HG02759 (cell line): ENCODE results near the gene FAF2.
"Not testable (repeated sequence)": the region's sequence is repeated elsewhere in the genome, so short reads cannot be mapped to it uniquely, and the experiment has no call there.

ENCODE experiments used
- ATAC-seq: cut with Tn5 transposase; IDR thresholded peaks from one replicate; pipeline ENCODE4 v1.9.1; 2021; ENCODE audit warnings: mild to moderate bottlenecking, moderate library complexity; ENCODE audit not compliant: unreplicated experiment

The FAF2 gene, protein sequence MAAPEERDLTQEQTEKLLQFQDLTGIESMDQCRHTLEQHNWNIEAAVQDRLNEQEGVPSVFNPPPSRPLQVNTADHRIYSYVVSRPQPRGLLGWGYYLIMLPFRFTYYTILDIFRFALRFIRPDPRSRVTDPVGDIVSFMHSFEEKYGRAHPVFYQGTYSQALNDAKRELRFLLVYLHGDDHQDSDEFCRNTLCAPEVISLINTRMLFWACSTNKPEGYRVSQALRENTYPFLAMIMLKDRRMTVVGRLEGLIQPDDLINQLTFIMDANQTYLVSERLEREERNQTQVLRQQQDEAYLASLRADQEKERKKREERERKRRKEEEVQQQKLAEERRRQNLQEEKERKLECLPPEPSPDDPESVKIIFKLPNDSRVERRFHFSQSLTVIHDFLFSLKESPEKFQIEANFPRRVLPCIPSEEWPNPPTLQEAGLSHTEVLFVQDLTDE

DNA sequence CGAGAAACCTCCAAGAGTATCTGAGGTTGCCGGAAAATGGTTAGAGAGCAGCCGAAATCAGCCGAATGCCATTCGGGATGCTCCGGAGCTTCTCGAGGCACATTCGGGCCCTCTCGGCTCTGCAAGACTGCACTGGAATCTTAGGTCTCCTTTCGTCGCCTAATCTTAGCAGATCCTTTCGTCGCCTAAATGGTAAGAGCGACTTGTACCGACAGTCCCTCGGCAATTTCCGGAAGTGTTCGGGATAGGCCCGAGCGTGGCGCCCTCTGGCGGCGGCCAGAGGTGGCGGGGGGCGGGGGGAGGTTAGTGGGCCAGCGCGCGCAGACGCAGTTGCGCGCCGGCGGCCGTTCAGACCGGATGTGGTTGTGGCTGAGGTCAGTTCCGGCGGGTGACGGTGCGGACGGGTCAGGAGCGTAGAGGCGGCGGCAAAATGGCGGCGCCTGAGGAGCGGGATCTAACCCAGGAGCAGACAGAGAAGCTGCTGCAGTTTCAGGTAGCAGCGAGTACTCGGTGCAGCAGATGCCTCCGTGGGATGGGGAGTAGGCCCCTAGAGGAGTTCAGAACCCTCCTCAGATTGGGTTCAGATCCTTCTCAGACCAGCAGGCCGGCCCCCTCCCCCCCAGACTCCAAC is at the start of gene FAF2:
FAF2 (plus strand) TSS at position 408 of the 631 bp plus-strand sequence; CDS start at position 431, 23 bp downstream.
- ATAC-seq, result peak; percentile 96

DNA sequence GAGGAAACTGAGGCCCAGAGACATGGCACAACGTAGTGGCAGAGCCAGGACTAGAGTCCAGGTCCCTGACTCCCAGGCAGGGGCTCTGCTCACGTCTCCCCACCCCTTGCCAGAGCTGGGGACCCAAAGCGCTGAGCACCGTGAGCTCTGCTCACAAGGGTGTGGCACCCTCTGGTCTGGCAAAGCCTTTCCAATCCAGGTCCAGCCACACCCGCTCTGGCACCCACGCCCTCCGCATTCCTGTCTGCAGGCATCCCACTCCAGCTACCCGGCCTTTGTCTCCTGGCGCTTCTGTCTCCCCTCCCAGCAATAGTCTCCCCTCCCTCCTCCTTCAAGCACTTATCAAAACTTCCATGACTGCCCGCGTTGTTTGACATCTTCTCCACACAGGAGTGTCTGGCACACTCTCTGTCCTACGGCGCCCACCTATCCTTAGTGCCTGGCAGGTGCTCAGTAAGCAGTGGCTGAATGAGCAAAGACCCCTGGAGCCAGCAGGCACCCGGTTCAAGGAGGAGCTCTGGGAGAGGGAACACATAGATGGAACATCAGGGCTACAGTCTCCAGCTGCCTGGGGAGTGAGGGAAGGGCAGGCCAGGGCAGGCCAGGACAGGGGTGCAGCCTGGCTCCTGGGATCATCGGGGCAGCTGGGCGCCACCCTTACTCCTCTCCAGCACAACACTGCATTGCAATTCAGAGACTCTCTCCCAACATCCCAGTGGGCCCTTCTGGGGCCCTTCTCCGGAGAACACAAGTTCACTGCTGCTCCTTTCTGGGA is 47.6 kb upstream of the FAF2 start:
- ATAC-seq, result no peak

DNA sequence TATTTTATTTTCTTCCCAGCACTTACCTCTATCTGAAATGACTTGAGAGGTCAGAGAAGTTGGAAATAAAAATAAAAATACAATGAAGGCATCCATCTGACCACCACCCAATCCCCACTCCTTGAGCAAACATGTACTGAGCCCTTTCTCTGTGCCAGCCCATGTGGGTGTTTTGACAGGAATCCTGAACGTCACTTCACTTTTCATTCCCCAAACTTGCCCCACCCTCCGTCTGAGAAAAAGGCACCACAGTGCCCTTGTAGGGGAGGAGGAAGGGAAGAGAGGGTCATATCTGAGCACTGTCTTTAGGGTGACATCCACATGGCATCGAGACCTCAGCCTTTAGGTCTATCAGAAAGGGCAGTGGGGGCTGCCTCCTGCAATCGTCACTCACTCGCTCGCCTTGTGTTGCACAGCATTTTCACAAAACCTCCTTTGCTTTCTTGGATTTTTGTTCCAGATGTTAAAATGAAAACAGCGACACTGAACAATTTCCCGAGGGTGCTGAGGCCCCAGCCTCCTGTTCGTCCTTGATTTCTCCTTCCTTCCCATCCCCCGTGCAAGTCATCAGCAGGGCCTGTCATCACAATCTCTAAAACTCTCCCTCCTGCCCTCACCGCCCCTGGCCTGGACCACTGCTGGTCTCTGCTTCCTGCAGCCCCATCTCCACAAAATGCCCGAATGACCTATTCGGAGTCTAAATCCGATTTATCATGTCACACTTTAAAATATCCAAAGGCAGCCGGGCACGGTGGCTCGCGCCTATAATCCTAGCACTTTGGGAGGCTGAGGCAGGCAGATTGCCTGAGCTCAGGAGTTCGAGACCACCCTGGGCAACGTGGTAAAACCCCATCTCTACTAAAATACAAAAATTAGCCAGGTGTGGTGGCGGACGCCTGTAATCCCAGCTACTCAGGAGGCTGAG is 46.6 kb upstream of the FAF2 start:
- ATAC-seq, result no peak

DNA sequence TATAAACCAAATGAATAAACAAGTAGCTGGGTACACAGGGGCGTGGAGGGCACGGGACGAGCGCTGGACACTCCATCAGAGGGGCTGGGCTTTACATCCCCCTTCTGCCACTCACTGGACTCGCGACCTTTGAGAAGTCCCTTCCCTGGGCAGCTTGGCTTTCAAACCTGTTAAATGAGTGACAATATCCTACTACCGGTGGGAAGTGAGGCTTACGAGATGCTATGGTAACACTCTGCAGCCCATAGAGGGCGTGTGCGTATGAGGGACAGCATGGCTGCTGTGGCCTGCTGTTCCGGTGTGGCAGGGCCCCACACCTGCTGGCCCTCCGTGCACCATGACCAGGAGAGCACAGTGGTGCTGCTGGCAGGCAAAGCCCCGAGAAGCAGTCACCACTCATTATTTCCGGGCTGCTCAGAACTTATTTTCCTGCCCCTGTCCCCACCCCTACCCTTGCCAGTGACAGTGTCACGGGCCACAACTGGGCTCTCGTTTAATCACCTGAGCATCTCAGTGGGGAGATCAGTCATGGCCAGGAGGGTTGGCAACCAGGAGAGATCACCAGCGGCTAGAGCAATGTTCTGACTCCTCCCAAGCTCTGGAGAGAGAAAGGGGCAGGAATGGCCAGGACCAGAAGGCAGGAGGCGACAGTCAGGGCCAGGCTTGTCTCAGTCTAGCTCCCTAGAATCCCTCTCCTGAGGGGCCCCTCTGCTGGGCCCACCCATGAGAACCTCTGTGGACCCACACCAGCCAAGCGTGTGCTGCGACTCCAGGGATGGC is 42.3 kb upstream of the FAF2 start:
- no peak for ATAC-seq

DNA sequence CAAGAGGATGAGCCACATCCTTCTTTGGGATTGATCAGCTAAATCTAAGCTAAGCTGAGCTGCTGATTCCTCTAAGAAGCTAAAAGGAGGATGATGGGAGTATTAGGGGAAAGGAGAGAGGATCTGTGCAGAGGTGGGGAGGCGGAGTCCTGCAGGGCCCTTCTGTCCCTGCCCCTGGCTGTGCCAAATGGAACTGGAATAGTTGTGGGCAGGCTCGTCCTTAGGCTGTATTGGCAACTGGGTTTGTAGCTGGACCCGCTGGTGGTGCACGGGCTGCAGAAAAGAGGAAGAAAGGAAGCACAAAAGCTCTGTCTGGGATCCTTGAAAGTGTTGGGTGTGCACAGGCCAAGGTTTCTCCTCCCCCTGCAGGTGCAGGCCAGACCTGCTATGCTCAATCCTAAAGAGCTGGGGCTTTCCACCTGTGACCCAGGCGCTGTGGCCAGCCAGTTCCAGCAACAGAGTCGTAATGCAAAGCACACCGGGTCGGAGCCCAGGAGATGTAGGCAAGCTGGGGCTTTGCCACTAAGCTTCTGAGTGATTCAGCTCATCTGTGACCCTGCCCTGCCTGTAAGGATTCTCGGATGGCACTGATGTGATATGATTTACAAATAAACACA is 41.6 kb upstream of the FAF2 start:
- ATAC-seq, result no peak

DNA sequence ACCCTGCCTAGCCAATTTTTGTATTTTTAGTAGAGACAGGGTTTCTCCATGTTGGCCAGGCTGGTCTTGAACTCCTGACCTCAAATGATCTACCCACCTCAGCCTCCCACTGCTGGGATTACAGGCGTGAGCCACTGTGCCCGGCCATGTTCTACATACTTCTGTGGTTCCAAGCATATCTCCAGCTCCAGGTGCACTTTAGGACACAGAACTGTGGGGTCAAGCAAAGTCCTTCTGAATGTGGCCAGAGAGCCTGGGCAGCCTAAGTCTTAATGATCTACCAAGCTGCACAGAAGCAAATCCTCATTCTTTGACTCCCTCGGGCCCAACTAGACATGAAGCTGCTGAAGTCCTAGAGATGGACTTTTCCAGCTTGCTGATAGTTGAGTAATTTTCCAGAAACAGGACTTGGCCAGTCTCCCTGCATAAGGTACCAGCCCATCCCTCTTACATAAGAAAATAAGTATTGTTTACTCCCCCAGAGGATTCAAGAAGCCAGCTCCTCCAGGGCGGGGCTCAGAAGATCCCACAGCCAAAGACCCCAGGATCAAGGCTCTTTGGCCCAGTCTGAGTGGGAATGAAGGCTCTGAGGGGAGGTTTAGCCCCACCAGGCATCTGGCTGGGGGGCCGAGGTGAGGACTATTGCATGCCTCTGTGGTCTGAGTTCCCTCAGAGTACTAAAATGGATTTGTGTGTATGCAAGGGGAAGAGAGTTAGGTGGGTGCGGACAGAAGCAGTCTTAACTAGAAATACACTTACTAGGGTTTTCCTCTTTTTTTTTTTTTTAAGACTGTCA is 40.5 kb upstream of the FAF2 start:
- ATAC-seq, result no peak

DNA sequence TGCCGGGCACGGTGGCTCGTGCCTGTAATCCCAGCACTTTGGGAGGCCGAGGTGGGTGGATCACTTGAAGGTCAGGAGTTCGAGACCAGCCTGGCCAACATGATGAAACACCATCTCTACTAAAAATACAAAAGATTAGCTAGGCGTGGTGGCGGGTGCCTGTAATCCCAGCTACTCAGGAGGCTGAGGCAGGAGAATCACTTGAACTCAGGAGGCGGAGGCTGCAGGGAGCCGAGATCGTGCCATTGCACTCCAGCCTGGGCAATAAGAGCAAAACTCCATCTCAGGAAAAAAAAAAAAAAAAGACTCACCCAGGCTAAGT is 40.0 kb upstream of the FAF2 start:
- not testable (repeated sequence) for ATAC-seq

DNA sequence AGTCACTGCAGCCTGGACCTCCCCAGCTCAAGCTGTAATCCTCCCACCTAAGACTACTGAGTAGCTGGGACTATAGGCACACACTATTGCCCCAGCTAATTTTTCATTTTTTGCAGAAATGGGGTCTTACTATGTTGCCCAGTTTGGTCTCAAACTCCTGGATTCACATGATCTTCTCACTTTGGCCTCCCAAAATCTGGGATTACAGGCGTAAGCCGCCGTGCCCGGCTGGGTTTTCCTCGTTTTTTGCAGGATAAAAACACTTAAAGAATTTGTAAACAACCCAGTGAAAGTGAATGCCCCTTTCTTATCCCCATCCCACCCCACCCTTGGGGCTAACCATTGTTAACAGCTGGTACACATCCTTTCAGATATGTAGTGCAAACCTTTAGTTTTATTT is 39.6 kb upstream of the FAF2 start:
- no peak for ATAC-seq

DNA sequence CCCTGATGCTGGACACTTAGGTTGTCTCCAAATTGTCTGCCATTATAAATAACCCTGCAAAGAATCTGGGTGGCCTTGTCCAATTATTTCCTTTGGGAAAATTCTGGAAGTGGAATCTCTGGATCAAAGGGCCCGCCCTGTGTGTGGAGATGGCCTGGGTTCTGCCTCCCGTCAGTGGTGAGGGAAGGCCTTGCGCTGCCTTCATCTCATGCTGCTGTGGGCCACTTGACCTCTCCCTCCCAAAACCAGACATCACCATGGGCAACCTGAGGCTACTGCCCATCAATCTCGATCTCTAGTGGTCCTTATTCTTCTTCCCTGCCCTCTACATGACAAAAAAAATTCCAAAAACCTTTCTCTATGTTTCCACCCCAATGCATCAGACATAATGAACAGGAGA is 38.4 kb upstream of the FAF2 start:
- ATAC-seq, result no peak

DNA sequence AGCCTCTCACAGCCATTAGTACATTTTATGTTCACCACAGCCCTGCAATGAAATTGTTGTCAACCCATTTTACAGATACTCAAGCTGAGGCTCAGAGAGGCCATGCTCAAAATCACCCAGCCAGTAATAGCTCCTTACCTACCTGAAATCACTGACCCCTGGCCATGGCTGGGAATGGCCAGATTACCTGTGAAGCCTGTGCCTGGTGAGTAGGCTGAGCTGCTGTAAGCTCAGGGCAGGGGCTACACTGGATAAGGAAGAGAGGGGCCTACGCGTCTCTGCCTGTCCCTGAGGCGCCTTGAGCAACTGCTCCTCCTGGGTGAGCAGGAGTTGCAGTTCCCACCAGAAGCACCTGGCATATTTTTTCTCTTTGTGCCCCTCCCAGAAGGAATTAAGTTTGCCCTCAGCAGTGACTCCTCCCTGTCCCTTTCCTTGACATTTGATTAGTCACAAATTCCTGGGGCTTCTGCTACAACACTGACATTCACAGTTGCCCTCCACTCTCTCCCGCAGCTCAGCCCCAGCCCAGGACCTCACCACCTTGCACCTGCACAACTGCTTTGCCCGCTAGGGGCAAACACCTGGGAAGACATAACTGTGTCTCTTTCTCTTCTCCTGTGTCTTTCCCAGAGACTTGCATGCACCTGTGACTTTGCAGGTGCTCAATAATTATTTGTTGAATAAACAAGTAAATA is 37.6 kb upstream of the FAF2 start:
- no peak for ATAC-seq

DNA sequence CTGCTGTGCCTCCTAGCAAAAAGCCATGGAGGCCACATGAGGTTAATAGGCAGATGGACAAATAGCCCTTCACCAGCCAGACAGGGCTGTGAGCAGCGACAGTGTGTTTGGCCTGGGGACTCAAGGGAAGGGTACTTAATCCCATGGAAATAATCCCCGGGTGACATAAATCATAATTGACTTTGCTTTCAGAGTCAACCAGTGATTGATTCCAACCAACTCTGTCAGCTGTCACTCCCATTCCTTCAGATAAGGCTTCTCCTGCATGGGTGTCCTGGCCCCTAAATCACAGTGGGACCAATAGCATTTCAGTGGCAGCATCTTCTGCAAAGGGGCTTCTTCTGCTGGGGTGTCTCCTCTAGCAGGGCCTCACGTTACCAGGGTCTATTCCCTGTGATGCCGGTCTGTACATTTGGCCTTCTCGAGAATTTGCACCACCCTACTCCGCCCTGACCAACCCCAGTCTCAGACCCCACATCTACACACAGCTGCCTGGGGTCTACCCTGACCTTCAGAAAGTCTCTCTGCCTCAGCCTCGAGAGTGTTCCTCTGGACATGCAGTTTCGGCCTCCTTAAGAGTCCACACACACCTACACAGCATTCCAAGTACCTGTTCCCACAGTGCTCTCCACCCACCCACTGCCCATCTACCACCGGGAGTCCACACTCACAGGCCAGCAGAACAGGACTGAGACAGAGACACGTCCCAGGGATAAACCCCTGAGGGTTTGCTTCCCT is 35.5 kb upstream of the FAF2 start:
- ATAC-seq, result no peak

DNA sequence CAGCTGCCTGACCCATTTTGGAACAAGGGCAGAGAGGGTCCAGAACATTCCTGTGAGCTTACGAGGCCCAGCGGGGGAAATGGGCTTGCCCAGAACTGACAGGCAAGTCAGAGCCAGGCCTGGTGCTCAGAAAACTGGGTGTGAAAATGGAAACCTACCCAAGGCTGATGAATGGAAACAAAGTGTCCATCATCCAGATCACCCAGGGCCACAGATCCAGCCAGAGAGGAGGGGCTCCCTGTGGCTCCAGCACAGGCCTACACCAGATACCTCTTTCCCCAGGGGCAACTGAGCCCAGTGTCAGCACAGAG is 35.0 kb upstream of the FAF2 start:
- no peak for ATAC-seq

DNA sequence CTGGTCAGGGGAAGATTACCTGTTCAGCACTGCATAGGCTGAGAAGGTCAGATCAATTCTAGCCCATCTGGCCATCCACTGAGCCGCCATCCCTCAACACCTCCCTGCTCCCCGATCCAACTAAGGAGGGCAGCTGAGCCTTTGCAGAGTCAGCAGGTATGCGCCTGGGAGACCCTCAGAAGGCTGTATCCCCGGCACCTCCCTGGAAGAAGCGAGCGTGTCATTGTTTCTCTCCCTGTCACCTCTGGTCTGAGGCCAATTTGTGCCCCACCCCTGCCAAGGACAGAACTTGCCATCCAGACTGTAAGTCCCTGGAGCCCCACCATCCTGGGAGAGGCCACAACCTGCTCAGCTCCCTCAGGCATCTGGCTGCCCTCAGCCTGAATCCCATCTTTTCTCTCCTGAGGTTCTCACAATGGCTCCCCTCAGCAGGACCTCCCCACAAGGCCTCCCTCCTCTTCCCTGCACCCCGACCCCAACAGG is 34.4 kb upstream of the FAF2 start:
- no peak for ATAC-seq

DNA sequence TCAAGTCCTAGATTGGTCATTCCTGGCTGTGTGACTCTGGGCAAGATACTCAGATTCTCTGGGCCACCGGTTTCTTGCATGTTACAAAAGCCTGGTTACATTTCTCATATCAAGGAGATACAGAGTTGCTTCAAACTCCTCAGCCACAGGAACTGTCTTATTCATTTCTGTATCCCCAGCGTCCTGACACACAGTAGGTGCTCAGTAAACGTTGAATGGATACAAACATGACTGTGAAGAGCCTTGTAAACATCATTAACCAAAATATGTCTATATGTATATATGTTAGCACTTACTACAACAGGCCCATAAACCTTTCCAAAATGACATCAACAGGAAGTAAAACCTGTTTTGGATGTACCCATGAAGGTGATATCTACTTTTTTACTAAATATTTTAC is 33.5 kb upstream of the FAF2 start:
- ATAC-seq, result no peak

DNA sequence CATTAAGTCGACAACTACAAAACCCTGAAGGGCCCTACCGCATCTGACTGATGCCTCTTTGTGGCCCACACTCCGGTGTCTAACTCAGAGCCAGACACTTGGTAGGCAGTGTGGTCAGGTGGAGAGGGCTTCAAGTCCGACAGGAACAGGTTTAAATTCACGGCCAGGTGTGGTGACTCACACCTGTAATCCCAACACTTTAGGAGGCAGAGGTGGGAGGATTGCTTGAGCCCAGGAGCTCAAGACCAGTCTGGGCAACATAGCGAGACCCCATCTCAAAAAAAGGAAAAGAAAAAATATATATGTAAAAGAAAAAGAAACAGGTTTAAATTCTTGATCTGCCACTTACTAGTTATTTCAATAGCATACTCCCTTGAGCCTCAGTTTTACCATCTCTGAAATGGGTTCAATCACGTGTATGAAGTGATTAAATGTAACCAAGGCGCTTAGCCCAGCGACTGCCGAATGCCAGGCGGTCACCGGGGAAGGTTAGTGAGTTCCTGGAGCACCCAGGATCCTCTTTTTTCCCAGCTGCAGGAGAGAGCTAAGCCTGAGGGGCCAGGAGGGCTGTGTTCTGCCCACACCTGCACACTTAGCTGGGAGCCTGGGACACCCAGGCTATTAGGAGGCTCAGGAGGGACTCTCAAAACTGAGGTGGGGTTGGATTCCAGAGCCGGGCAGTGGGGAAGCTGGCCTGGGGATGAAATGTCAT is 32.8 kb upstream of the FAF2 start:
- no peak for ATAC-seq

DNA sequence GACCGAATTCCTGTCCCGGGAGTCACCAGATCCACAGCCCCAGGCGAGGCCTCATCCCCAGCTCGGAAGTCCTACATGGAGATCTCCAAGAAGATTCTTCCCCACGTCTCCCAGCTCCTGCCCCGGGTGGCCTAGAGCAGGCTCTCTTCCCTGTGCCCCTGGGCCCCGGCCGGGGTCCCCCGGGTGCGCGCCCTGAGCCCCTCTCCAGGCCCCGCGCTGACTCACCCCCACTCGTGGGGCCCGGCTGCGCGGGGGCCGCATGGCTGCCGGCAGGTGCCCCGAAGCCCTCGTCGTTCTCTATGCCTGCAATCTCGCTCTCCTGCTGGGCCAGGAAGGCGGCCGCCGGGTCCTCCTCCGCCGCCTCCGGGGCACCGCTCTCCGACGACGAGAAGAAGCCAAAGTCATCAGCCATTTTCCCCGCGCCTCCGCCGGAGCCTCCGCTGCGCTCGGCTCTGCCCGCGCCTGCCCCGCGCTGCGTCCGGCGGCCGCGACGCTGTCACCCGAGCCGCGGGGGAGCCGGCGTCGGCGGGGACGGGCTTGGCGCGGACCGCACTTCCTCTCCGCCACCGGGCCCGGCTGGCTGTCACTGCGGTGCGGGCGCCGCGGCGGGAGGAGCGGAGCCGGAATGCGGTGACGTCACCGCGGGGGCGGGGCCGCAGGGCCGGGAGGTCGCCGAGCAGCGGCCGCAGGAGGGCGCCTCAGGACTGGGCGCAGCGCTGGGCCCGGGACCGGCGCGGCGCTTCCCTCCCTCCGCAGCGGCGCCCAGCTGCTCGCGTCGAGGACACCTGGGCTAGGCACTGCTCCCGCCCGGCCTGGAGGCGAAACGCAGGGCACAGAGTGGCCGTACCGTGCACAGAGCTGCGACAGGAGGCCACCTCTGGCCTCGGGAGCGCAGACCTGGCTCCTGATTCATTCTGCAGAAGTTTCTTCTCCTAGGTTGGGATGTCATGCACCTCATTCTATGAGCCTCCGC is 31.9 kb upstream of the FAF2 start, which contains the start of gene CLTB:
CLTB (minus strand) TSS at position 588 of the 973 bp plus-strand sequence; CDS start at position 412, 176 bp downstream.
- peak; percentile 95 for ATAC-seq
